Measurements from ENCODE around the gene CEACAM1. TPM values are rescaled to one million over a fixed set of nuclear protein-coding genes. Genes with fewer than 3 reads are reported as not detected.
"Not testable (repeated sequence)": the region's sequence is repeated elsewhere in the genome, so short reads cannot be mapped to it uniquely, and the experiment has no call there.

Gene CEACAM1
- total RNA-seq, 4 donors from 2014 or later: 0.51 to 24.7 (median 6.5) TPM

DNA sequence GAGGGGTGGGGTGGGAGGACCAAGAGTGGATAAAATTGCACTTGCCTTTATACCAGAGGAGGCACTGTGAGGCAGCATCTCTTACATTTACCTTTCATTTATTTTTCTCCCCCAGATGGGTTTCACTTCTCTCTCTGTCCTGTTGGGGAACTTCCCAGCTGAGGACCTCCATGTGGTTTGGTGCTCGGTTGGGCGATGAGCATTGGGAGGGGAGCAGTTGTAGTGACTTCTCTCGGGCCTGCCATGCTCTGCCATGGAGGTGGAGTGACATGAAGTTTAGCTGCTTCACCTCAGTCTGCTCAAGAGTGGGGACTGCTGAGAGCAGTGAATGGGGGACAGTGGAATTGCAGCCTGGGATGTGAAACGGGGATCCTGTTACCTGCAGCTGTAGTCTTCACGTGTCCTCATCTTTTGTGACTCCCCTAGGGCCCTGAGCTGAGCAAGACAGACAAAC, 62.4 kb downstream of the CEACAM1 start:
- Histone ChIP-seq H3K9me3 (no peaks in the 10 kb centered on the region), H3K27me3 (no peaks in the 10 kb centered on the region), H3K36me3 (no peaks in the 10 kb centered on the region), H3K27ac (peak overlapping the region in 1 of 2 donors; percentile 58), H3K4me3 (no peak overlapping the region), H3K4me1 (no peaks in the 10 kb centered on the region)
- DNase-seq: no peak
- intact Hi-C loops (cut with DNase I; ENCODE audit: low total_unique reads): no loop called here
- TF ChIP-seq, protein P1, sequence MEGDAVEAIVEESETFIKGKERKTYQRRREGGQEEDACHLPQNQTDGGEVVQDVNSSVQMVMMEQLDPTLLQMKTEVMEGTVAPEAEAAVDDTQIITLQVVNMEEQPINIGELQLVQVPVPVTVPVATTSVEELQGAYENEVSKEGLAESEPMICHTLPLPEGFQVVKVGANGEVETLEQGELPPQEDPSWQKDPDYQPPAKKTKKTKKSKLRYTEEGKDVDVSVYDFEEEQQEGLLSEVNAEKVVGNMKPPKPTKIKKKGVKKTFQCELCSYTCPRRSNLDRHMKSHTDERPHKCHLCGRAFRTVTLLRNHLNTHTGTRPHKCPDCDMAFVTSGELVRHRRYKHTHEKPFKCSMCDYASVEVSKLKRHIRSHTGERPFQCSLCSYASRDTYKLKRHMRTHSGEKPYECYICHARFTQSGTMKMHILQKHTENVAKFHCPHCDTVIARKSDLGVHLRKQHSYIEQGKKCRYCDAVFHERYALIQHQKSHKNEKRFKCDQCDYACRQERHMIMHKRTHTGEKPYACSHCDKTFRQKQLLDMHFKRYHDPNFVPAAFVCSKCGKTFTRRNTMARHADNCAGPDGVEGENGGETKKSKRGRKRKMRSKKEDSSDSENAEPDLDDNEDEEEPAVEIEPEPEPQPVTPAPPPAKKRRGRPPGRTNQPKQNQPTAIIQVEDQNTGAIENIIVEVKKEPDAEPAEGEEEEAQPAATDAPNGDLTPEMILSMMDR (IDR thresholded peaks at IDR 0.05): no peak
- TF ChIP-seq POLR2A (IDR thresholded peaks at IDR 0.05): no peak

DNA sequence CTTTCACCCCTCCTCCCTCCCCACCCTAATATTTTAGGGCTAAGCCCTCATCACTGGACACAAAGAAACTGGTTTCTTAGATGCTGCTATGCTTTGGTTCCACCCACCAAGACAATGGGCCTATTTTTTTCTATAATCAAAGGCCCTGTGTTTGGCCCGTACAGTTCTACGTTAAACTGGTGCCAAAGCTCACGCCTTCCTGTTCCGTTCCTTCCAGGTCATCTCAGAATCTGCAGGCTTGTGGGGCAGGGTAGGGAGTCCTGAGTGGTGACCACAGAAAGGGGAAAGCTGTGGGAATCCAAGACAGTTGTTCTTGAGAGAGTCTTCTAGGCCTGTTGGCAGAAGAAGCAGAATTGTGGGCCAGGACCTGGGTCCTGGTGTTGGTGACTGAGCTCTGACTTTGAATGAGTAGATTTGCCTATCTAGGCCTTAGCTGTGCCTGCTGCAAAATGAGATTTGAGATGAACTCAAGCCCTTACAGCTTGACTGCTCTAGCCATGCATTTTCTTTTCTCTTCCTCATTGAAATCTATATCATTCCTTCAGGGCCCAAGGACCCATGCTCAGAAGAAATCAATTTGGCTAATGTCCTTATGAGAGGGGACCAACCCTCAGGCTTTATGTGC, 66.5 kb downstream of the CEACAM1 start:
- H3K27ac ChIP-seq: peak overlapping the region in 1 of 2 donors; percentile 6

DNA sequence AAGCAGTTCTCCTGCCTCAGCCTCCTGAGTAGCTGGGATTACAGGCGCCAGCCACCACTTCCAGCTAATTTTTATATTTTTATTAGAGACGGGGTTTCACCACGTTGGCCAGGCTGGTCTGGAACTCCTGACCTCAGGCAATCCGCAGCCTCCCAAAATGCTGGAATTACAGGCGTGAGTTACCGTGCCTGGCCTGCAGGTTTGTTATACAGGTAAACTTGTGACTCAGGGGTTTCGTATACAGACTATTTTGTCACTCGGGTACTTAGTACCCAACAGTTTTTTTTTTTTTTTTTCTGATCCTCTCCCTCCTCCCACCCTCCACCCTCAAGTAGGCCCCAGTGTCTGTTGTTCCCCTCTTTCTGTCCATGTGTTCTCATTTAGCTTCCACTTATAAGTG, 67.0 kb downstream of the CEACAM1 start:
- H3K36me3 ChIP-seq; intact Hi-C loops (cut with DNase I; ENCODE audit: low total_unique reads); DNase-seq; H3K27me3 ChIP-seq; H3K4me3 ChIP-seq; H3K9me3 ChIP-seq; H3K4me1 ChIP-seq: not testable (repeated sequence)
- H3K27ac ChIP-seq: peak overlapping the region in 1 of 2 donors; percentile 6

More for the DNA sequence above, 66.5 kb downstream of the CEACAM1 start:
- intact Hi-C loops (cut with DNase I; ENCODE audit: low total_unique reads): no loop called here
- Histone ChIP-seq H3K4me1 (no peaks in the 10 kb centered on the region), H3K4me3 (no peak overlapping the region), H3K27me3 (no peaks in the 10 kb centered on the region), H3K36me3 (no peaks in the 10 kb centered on the region), H3K9me3 (no peaks in the 10 kb centered on the region)
- TF ChIP-seq, protein P1 (IDR thresholded peaks at IDR 0.05): no peak
- no peak for TF ChIP-seq POLR2A (IDR thresholded peaks at IDR 0.05)
- DNase-seq: no peak

DNA sequence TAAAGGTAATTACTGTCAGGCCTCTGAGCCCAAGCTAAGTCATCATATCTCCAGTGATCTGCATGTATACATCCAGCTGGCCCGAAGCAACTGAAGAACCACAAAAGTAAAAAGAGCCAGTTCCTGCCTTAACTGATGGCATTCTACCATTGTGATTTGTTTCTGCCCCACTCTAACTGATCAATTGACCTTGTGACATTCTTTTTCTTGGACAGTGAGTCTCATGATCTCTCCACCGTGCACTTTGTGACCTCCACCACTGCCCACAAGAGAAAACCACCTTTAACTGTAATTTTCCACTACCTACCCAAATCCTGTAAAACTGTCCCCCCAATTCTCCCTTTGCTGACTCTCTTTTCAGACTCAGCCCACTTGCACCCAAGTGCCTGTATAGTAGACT, 68.4 kb downstream of the CEACAM1 start:
- TF ChIP-seq, protein P1 (IDR thresholded peaks at IDR 0.05): no peak
- TF ChIP-seq POLR2A (IDR thresholded peaks at IDR 0.05): no peak
- H3K27ac ChIP-seq: no peak overlapping the region
- H3K4me3 ChIP-seq: no peak overlapping the region
- no peaks in the 10 kb centered on the region for H3K27me3 ChIP-seq
- H3K4me1 ChIP-seq: no peaks in the 10 kb centered on the region
- H3K9me3 ChIP-seq: no peaks in the 10 kb centered on the region
- intact Hi-C loops (cut with DNase I; ENCODE audit: low total_unique reads): no loop called here
- no peaks in the 10 kb centered on the region for H3K36me3 ChIP-seq
- DNase-seq: no peak

Small RNA genes within 50 kb of the gene (small RNA-seq; reads per million reads assigned to genes)
- gene RNU4-60P: not detected

Other genes starting within 250 kb of the CEACAM1 start
- gene PRR19, start 226.3 kb downstream of the CEACAM1 start, total RNA-seq: under 1 TPM in 1 of 4 donors, not detected in 3; 0.14 TPM
- gene PAFAH1B3, start 225.9 kb downstream of the CEACAM1 start, total RNA-seq: 10 to 100 TPM in 2 of 4 donors, 1 to 10 TPM in 1, not detected in 1; 5.6 to 35.0 (median 19.4) TPM
- gene TMEM145, start 215.2 kb downstream of the CEACAM1 start, total RNA-seq: under 1 TPM in 1 of 4 donors, not detected in 3; 0.69 TPM
- gene MEGF8, start 202.8 kb downstream of the CEACAM1 start, total RNA-seq: 10 to 100 TPM in 3 of 4 donors, 1 to 10 TPM in 1; 3.6 to 30.0 (median 19.1) TPM
- gene CNFN, start 138.2 kb downstream of the CEACAM1 start, total RNA-seq: 1 to 10 TPM in 1 of 4 donors, not detected in 3; 2.6 TPM
- gene LIPE, start 101.1 kb downstream of the CEACAM1 start, total RNA-seq: 10 to 100 TPM in 1 of 4 donors, 1 to 10 TPM in 1, not detected in 2; 9.5 to 26.0 TPM
- not detected for gene CXCL17, start 85.5 kb downstream of the CEACAM1 start, total RNA-seq
- under 1 TPM in 2 of 4 donors, not detected in 2; 0.14 to 0.51 TPM for gene CEACAM8, start 66.4 kb upstream of the CEACAM1 start, total RNA-seq
- gene PSG3, start 212.0 kb upstream of the CEACAM1 start, total RNA-seq: not detected
- gene PSG8, start 237.2 kb upstream of the CEACAM1 start, total RNA-seq: not detected